GM12892 (cell line): ENCODE measurements around the gene ACOT7.

Source experiments
- DNase-seq: peaks from one replicate; pipeline ENCODE4 v3.0.0; 2011; ENCODE audit not compliant: insufficient read length
- FAIRE-seq: peaks from 2 replicates; lab custom pipeline; 2011; peaks lifted over from hg19 to GRCh38; lab: Jason Lieb, UNC
- POLR2A ChIP-seq: IDR thresholded peaks from 2 replicates; pipeline ENCODE4 v1.6.1; 2011; ENCODE audit warnings: low read depth, low read length, control low read depth
- POLR2AphosphoS5 ChIP-seq: IDR thresholded peaks from 2 replicates; pipeline ENCODE4 v1.6.1; 2011; ENCODE audit warnings: low read depth, low read length, control low read depth
- TAF1 ChIP-seq: IDR thresholded peaks from 2 replicates; pipeline ENCODE4 v1.6.1; 2011; ENCODE audit warnings: low read depth, mild to moderate bottlenecking, control low read depth, low read length, borderline replicate concordance

The ACOT7 gene

GRCh38 chr1:6248161-6248776 is 145.3 kb downstream of the ACOT7 start:
- FAIRE-seq = no peak
- no peak for DNase-seq
- no peak for TF ChIP-seq POLR2AphosphoS5
- TF ChIP-seq POLR2A = no peak
- TF ChIP-seq TAF1 = no peak

GRCh38 chr1:6247651-6248050 is 145.9 kb downstream of the ACOT7 start:
- no peak for TF ChIP-seq POLR2AphosphoS5
- no peak for TF ChIP-seq TAF1
- TF ChIP-seq POLR2A = no peak
- FAIRE-seq (no peak), DNase-seq (no peak)

GRCh38 chr1:6246497-6247467 is 146.8 kb downstream of the ACOT7 start:
- TF ChIP-seq POLR2A = no peak
- TF ChIP-seq POLR2AphosphoS5 = no peak
- no peak for TF ChIP-seq TAF1
- peak; percentile 97 for FAIRE-seq

GRCh38 chr1:6245869-6246496 is 147.6 kb downstream of the ACOT7 start:
- peak; percentile 38 for FAIRE-seq
- DNase-seq = peak; percentile 67
- TF ChIP-seq POLR2AphosphoS5 (no peak), POLR2A (no peak), TAF1 (no peak)

More at GRCh38 chr1:6246497-6247467, 146.8 kb downstream of the ACOT7 start:
- DNase-seq = peak; percentile 92

GRCh38 chr1:6245086-6245868 is 148.3 kb downstream of the ACOT7 start:
- DNase-seq = peak; percentile 93
- TF ChIP-seq TAF1 = no peak
- TF ChIP-seq POLR2AphosphoS5 = no peak
- no peak for TF ChIP-seq POLR2A
- peak; percentile 90 for FAIRE-seq

GRCh38 chr1:6244401-6245049 is 149.0 kb downstream of the ACOT7 start:
- no peak for TF ChIP-seq POLR2A
- TF ChIP-seq TAF1 = no peak
- no peak for TF ChIP-seq POLR2AphosphoS5
- DNase-seq = no peak
- FAIRE-seq = no peak

- TF ChIP-seq POLR2A (no peak), TAF1 (no peak), POLR2AphosphoS5 (no peak)
- DNase-seq (no peak), FAIRE-seq (no peak)
Measured at GRCh38 chr1:6243993-6244392, 149.6 kb downstream of the ACOT7 start, which contains the start of gene HES3. TSS of gene HES3 (plus strand) at chr1:6244179. CDS start at chr1:6244366, 187 bp downstream.

- DNase-seq = no peak
- no peak for FAIRE-seq
- no peak for TF ChIP-seq TAF1
- no peak for TF ChIP-seq POLR2A
- no peak for TF ChIP-seq POLR2AphosphoS5
Measured at GRCh38 chr1:6243053-6243834, 150.3 kb downstream of the ACOT7 start.

- no peak for FAIRE-seq
- no peak for DNase-seq
- no peak for TF ChIP-seq POLR2A
- no peak for TF ChIP-seq POLR2AphosphoS5
- no peak for TF ChIP-seq TAF1
Measured at GRCh38 chr1:6241887-6242740, 151.5 kb downstream of the ACOT7 start.
